ACHN (cell line): Measurements from ENCODE around the gene ADAMTS6.
"Not testable (repeated sequence)": the region's sequence is repeated elsewhere in the genome, so short reads cannot be mapped to it uniquely, and the experiment has no call there.

Experiments used
- DNase-seq: peaks from one replicate; pipeline ENCODE4 v3.0.0-alpha.2; 2015
- in situ Hi-C: cut with HindIII; loops from 2 replicates; pipeline ENCODE4 v1.10.0; 2017; ENCODE audit warnings: low sequenced_read_pairs, low pct_ligation_motif_present, low pct_unique_long_range_greater_than_20kb

The ADAMTS6 gene

DNA sequence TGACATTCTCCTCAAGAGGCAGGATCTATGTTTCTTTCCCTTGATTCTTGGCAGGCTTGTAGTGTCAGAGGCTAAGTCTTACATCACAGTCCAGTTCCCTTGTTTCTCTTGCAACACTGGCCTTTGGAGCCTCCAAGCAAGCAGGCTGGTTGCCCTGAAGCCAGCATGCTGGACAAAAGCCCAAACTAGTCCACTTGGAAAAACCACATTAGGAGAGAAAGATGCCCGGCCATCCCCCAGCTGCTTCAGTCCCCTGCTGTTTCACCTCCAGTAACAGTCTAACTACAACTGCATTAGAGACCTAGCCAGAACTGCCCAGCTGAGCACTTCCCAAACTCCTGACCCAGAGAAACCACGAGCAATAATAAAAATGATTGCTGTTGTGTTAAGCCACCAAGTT, 87.6 kb downstream of the ADAMTS6 start:
- peak; percentile 66 for DNase-seq
- in situ Hi-C loops: no loop called here

DNA sequence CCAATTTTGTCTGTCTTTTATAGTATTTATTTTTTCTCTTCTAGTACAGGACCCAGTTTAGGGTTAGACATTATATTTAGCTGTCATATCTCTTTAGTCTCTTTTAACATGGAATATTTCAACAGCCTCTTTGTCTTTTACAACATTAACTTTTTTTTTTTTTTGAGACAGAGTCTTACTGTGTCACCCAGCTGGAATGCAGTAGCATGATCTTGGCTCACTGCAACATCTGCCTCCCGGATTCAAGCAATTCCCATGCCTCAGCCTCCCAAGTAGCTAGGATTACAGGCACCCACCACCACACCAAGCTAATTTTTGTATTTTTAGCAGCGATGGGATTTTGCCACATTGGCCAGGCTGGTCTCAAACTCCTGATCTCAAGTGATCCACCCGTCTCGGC, 90.1 kb downstream of the ADAMTS6 start:
- in situ Hi-C loops: no loop called here
- no peak for DNase-seq

DNA sequence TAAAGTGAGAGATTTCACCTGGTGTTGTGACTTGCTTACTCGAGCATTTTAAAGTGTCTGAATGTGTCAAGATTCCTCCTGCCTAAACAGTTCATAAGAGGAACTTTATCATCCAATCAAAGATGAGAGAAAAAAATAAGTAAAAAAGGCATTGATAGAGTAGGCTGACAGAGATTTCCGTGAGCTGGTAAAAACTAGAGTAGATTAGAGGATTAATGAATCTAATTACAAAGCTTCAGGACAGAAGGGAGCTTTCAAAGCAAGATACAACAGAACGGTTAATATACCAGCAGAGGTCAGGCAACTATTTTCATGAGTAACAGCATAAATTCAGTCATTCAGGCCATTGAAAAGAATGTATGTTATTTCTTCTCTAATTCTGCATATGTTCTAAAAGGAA, 91.5 kb downstream of the ADAMTS6 start:
- no peak for DNase-seq
- in situ Hi-C loops: no loop called here

- no peak for DNase-seq
- in situ Hi-C loops: no loop called here
These were observed 97.9 kb downstream of the ADAMTS6 start for GRCh38 chr5:65383859-65384258.

DNA sequence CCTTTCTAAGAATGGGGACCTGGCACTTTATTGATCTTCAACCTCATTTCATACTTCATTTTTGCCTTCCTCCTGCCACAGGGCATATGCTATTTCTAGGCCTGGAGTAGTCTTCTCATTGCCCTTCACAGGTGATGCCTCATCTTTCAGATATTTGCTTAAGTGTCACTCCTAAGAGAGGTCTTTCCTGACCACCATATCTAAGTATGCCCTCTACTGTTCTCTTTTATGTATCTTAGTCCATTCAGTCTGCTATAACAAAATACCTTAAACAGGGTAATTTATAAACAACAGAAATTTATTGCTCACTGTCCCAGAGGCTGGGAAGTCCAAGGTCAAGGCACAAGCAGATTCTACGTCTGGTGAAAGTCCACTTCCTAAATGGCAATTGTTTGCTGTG, 99.1 kb downstream of the ADAMTS6 start:
- DNase-seq: no peak
- in situ Hi-C loops: no loop called here

- DNase-seq, in situ Hi-C loops: not testable (repeated sequence)
These were observed 111.2 kb downstream of the ADAMTS6 start for GRCh38 chr5:65370505-65370904.

DNA sequence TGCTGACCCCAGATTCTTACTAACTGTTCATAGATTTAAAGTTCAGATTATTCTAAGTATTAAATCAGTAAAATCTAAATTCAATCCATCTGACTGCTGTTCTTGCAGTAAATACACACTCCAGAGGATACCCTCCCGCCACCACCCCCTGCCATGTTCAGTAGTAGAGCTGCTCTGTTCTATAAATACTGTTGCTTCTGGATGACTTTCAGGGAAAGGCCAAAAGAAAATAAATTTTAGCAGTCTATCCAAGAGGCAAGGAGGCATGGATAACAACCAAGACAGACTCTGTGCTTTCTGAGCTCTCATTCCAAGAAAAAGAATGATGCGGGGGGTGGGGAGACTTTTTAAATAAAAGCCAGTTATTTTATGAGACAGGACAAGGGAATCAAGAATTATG, 115.1 kb downstream of the ADAMTS6 start:
- DNase-seq: no peak
- in situ Hi-C loops: no loop called here

DNA sequence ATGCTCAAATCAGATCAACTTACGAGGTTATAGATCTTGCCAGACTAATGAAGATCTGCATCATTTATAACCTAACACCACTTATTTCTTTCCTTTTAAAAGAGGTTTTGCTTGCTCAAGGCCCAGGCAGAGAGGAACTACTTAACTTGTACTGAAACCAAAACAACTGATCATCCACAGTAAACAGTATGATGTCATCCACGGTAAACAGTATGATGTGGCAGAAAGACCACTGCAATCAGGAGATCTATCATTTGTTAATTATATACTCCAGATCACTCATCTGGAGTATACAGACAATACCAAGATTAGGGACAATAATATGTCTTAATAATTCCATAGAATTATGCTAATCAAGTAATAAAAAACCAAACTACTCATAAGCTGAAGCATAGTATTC, 116.8 kb downstream of the ADAMTS6 start:
- DNase-seq: no peak
- in situ Hi-C loops: no loop called here

GRCh38 chr5:65363499-65363898, 118.2 kb downstream of the ADAMTS6 start:
- in situ Hi-C loops: no loop called here
- no peak for DNase-seq

- in situ Hi-C loops: no loop called here
- peak; percentile 4 for DNase-seq
These were observed 121.7 kb downstream of the ADAMTS6 start for GRCh38 chr5:65359981-65360380.

DNA sequence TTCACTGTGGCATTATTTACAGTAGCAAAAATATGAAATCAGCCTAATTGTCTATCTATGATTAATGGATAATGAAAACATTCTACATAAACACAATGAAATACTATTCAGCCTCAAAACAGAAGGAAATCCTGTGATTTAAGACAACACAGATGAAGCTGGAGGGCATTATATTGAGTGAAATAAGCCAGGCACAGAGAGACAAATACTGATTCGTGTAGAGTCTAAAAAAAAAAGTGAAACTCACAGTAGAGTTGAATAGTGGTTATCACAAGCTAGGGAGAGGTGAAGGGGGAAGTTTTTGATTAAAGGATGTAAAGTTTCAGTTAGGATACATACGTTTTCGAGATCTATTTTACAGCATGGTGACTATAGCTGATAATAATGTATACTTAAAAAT, 122.2 kb downstream of the ADAMTS6 start:
- no peak for DNase-seq
- in situ Hi-C loops: no loop called here

GRCh38 chr5:65356274-65356673, 125.4 kb downstream of the ADAMTS6 start:
- in situ Hi-C loops: no loop called here
- DNase-seq: no peak

GRCh38 chr5:65355301-65355700, 126.4 kb downstream of the ADAMTS6 start:
- in situ Hi-C loops: no loop called here

DNA sequence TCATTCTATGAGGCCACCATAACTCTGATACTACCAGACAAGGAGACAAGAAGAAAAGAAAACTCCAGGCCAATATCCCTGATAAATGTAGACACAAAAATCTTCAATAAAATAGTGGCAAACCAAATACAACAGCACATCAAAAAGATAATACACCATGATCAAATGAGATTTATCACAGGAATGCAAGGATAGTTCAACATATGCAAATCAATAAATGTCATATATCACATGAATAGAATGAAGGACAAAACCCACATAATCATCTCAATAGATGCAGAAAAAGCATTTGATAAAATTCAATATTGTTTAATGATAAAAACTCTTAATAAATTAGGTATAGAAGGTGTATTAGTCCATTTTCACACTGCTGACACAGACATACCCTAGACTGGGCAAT, 139.9 kb downstream of the ADAMTS6 start:
- DNase-seq: no peak
- in situ Hi-C loops: no loop called here

More at GRCh38 chr5:65355301-65355700, 126.4 kb downstream of the ADAMTS6 start:
- DNase-seq: no peak

DNA sequence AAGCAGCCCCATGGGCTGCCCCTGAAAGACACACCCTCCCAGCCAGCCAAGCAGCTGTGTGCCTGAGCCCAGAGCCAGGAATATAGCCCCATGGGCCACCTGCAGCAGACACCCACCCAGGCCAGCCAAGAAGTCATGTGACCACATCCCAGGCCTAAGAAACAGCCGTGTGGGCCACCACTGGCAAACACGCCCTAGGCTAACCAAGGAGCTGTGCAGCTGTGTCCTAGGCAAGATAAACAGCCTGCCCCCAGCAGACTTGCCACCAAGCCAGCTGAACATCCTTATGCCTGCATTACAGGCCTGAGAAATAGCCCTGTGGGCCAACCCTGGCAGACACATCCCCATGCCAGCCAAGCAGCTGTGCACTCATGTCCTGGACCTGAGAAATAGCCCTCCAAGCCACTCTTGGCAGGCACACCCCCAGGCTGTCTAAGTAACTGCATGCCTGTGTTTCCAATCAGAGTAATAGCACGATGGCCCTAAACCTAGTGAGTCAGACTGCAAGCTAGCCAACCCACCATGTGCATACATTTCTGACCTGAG, 143.0 kb downstream of the ADAMTS6 start:
- in situ Hi-C loops: no loop called here
- DNase-seq: no peak

GRCh38 chr5:65334077-65334476, 147.6 kb downstream of the ADAMTS6 start:
- no peak for DNase-seq
- in situ Hi-C loops: no loop called here

- in situ Hi-C loops: no loop called here
- DNase-seq: no peak
These were observed 149.1 kb downstream of the ADAMTS6 start for GRCh38 chr5:65332591-65332990.

DNA sequence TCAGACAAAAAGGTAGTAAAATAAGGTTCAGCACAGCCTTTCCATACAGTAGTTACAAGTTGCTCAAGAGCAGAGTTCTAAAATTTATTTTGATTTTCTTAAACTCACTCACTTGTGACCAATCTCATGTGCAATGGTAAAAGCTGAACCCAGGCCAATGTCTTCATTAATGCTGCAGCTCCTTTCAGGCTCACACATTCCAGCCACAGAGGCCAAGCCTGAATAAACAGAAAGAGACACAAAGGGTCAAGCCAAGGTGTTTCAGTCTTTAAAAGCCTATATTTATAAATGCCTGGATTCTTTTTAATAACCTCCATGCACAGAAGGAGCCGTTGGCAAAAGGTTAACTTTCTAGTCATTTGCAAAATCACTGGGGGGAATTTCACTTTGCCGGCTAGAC, 152.5 kb downstream of the ADAMTS6 start:
- DNase-seq: no peak
- in situ Hi-C loops: no loop called here

DNA sequence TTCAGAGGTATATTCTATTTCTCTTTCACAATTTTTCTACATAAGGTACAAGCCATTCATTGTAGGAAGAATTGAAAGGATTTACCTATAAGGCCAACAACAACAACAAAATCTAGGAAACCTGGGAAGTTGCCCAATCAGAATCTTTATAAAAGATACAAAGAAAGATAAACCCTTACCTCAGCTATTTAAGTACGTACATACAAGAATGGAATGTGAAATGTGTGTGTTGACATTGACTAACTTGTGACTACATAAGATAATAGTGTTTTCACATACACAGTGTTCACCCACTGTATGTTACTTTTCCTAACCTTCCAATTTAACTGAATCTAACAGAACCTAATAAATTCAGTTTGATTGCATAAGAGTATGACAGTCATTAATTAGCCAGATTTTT, 154.1 kb downstream of the ADAMTS6 start:
- DNase-seq: no peak
- in situ Hi-C loops: no loop called here

GRCh38 chr5:65326922-65327321, 154.8 kb downstream of the ADAMTS6 start:
- no peak for DNase-seq
- in situ Hi-C loops: no loop called here

GRCh38 chr5:65324226-65324625, 157.5 kb downstream of the ADAMTS6 start:
- in situ Hi-C loops: no loop called here
- DNase-seq: no peak
